Gastroesophageal sphincter (tissue), 4 donors: ENCODE measurements around the gene SMAD9. TPM values are rescaled to one million over a fixed set of nuclear protein-coding genes. Genes with fewer than 3 reads are reported as not detected.

Experiments
- ATAC-seq: fragments of 150-250 bp; one replicate; pipeline ENCODE4 v1.9.1; 2016; ENCODE audit warnings: mild to moderate bottlenecking, moderate library complexity
- H3K27ac ChIP-seq, 4 donors: fragments of 200-600 bp; sonication (generic) in 3 of 4; 1 replicate in 3 of 4; 2 replicates in 1 of 4; pipeline ENCODE4 v1.5.1; 2016 to 2019
- H3K27me3 ChIP-seq: fragments of 200-600 bp; sonication (generic); one replicate; pipeline ENCODE4 v1.5.1; 2019
- H3K36me3 ChIP-seq, 2 donors: fragments of 200-600 bp; sonication (generic); one replicate each; pipeline ENCODE4 v1.5.1; 2019; ENCODE audit warnings: control low read depth in 1 of 2
- H3K4me1 ChIP-seq, 3 donors: fragments of 200-600 bp; sonication (generic); 1 replicate in 2 of 3; 2 replicates in 1 of 3; pipeline ENCODE4 v1.5.1; 2016 to 2019; ENCODE audit warnings: control low read depth in 2 of 3
- H3K4me3 ChIP-seq, 2 donors: fragments of 200-600 bp; sonication (generic); one replicate each; pipeline ENCODE4 v1.5.1; 2019; ENCODE audit warnings: mild to moderate bottlenecking in 1 of 2, moderate library complexity in 1 of 2
- H3K9me3 ChIP-seq, 3 donors: fragments of 200-600 bp; sonication (generic); one replicate each; pipeline ENCODE4 v1.5.1; 2017 to 2019; ENCODE audit warnings: control low read depth in 2 of 3
- EP300 ChIP-seq: sonication (generic); formaldehyde crosslinking; IDR thresholded peaks from one replicate; pipeline ENCODE4 v1.6.1; 2017; ENCODE audit warnings: antibody characterized with exemption, mild to moderate bottlenecking
- POLR2A ChIP-seq, 2 donors: fragments of 450-650 bp; IDR thresholded peaks; one replicate each; pipeline ENCODE4 v1.6.1; 2017; ENCODE audit warnings: antibody characterized with exemption in 2 of 2, mild to moderate bottlenecking in 2 of 2, moderate library complexity in 1 of 2
- POLR2AphosphoS5 ChIP-seq: sonication (generic); formaldehyde crosslinking; IDR thresholded peaks from one replicate; pipeline ENCODE4 v1.6.1; 2017; ENCODE audit warnings: antibody characterized with exemption
- WGBS, 2 donors: methylation state at CpG; one replicate each; pipeline ENCODE4 v1.1.5; 2018; ENCODE audit warnings: low coverage in 1 of 2; 5-methylcytosine and 5-hydroxymethylcytosine counted together
- total RNA-seq, 4 donors: library from RNA; depleted of rRNA; stranded (reverse); fragments of >200 nt; gene quantifications; one replicate each; pipeline ENCODE4 v1.1.0, GENCODE V29; 2016
- TF ChIP-seq, protein P1 (sequence below), 4 experiments: fragments of 200-600 bp in 2 of 4; fragments of 450-650 bp in 2 of 4; sonication (generic) in 1 of 4; IDR thresholded peaks; one replicate each; pipeline ENCODE4 v1.5.1; 2017 to 2019; ENCODE audit warnings: antibody characterized with exemption in 4 of 4, mild to moderate bottlenecking in 2 of 4, moderate library complexity in 2 of 4

The SMAD9 gene
- total RNA-seq, 4 donors from 2014 or later, result 47.3 to 93.7 (median 59.7) TPM

DNA sequence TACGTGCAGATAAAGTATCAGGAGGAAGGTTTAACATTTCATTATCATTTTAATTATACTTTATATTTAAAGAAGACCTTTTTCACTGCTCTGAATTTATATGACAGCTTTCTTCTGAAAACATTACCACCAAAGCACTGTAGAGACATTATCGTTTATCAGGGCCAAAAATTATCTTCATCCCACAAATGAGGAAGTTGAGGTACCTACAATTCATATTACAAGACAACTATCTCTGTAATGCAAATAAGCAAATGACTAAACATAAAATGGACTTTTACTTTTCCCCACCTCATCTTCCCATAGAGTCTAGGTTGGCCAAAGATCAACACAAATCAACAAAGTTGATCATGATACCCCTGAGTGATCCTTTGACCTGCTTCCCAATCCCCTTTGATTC, 30.9 kb upstream of the SMAD9 start:
- no peak overlapping the region for H3K4me3 ChIP-seq
- ATAC-seq, result no peak
- TF ChIP-seq POLR2AphosphoS5 (no peak), EP300 (no peak), POLR2A (IDR thresholded peaks at IDR 0.05) (no peak)
- TF ChIP-seq, protein P1, sequence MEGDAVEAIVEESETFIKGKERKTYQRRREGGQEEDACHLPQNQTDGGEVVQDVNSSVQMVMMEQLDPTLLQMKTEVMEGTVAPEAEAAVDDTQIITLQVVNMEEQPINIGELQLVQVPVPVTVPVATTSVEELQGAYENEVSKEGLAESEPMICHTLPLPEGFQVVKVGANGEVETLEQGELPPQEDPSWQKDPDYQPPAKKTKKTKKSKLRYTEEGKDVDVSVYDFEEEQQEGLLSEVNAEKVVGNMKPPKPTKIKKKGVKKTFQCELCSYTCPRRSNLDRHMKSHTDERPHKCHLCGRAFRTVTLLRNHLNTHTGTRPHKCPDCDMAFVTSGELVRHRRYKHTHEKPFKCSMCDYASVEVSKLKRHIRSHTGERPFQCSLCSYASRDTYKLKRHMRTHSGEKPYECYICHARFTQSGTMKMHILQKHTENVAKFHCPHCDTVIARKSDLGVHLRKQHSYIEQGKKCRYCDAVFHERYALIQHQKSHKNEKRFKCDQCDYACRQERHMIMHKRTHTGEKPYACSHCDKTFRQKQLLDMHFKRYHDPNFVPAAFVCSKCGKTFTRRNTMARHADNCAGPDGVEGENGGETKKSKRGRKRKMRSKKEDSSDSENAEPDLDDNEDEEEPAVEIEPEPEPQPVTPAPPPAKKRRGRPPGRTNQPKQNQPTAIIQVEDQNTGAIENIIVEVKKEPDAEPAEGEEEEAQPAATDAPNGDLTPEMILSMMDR (IDR thresholded peaks at IDR 0.05), result no peak
- 79 to 89% methylated on average over 1 to 2 of the region's 2 CpGs for WGBS, 2 donors
- peaks cover 0 to 60% of the 10 kb centered on the region in 2 donors for H3K36me3 ChIP-seq
- H3K9me3 ChIP-seq, result no peaks in the 10 kb centered on the region
- H3K27ac ChIP-seq, result no peak overlapping the region
- no peaks in the 10 kb centered on the region for H3K27me3 ChIP-seq
- no peaks in the 10 kb centered on the region for H3K4me1 ChIP-seq

GRCh38 chr13:36950330-36950729, 30.3 kb upstream of the SMAD9 start:
- Histone ChIP-seq H3K27ac (no peak overlapping the region), H3K4me1 (no peaks in the 10 kb centered on the region), H3K9me3 (no peaks in the 10 kb centered on the region), H3K27me3 (no peaks in the 10 kb centered on the region), H3K36me3 (peaks cover 0 to 60% of the 10 kb centered on the region in 2 donors), H3K4me3 (no peak overlapping the region)
- 75 to 86% methylated on average over 1 to 4 of the region's 4 CpGs for WGBS, 2 donors
- TF ChIP-seq EP300 (no peak), POLR2AphosphoS5 (no peak), POLR2A (IDR thresholded peaks at IDR 0.05) (no peak)
- TF ChIP-seq, protein P1 (IDR thresholded peaks at IDR 0.05), result no peak
- ATAC-seq, result no peak

DNA sequence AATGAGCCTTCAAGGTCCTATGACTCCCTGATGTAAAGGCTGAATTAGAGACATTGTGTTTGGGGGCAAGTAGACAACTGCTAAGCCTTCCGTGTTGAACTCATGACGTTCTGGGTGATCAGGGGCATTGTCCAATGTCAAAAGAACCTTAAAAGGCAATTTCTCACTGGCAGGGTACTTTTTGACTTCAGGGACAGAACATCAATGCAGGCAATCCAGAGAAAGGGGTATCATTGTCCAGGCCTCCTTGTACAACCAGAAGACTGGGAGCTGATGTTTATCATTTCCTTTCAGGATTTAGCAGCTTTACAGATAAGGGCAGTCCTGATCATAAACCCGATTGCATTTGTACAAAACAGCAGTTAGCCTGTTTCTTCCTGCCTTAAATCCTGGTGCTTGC, 25.0 kb upstream of the SMAD9 start:
- H3K4me1 ChIP-seq, result no peaks in the 10 kb centered on the region
- ATAC-seq, result no peak
- no peak overlapping the region for H3K27ac ChIP-seq
- 47 to 85% methylated on average over 3 of the region's 3 CpGs for WGBS, 2 donors
- H3K27me3 ChIP-seq, result no peaks in the 10 kb centered on the region
- no peak overlapping the region for H3K4me3 ChIP-seq
- peaks cover 0 to 27% of the 10 kb centered on the region in 2 donors for H3K36me3 ChIP-seq
- TF ChIP-seq POLR2A (IDR thresholded peaks at IDR 0.05) (no peak), POLR2AphosphoS5 (no peak), EP300 (no peak)
- TF ChIP-seq, protein P1 (IDR thresholded peaks at IDR 0.05), result no peak
- H3K9me3 ChIP-seq, result no peaks in the 10 kb centered on the region

DNA sequence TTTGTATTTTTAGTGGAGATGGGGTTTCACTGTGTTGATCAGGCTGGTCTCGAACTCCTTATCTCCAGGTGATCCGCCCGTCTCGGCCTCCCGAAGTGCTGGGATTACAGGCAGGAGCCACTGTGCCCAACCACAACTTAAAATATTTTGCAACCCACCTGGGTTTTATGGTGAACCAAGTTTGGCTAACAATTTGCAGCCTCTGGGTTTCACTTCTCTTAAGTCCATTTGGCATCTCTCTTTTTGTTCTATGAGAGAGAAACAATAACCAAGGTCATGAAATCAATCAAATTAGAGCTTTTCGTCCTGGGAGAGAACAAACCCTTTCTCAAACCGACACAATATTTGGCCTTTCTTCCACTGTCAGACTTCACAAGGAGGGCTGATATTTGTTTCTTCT, 5.6 kb upstream of the SMAD9 start:
- H3K4me1 ChIP-seq, result peaks cover 0 to 9% (median 0%) of the 10 kb centered on the region in 3 donors
- ATAC-seq, result no peak
- no peak for TF ChIP-seq POLR2A (IDR thresholded peaks at IDR 0.05)
- no peak for TF ChIP-seq POLR2AphosphoS5
- no peak for TF ChIP-seq EP300
- TF ChIP-seq, protein P1 (IDR thresholded peaks at IDR 0.05), result no peak
- WGBS, 2 donors, result 81 to 100% methylated on average over 1 to 6 of the region's 7 CpGs
- no peak overlapping the region for H3K4me3 ChIP-seq
- no peaks in the 10 kb centered on the region for H3K36me3 ChIP-seq
- no peak overlapping the region for H3K27ac ChIP-seq
- H3K9me3 ChIP-seq, result no peaks in the 10 kb centered on the region
- no peaks in the 10 kb centered on the region for H3K27me3 ChIP-seq

- TF ChIP-seq, protein P1 (IDR thresholded peaks at IDR 0.05), result no peak
- no peak for TF ChIP-seq EP300
- TF ChIP-seq POLR2AphosphoS5, result no peak
- TF ChIP-seq POLR2A (IDR thresholded peaks at IDR 0.05), result no peak
- no peaks in the 10 kb centered on the region for H3K36me3 ChIP-seq
- H3K27ac ChIP-seq, result no peak overlapping the region
- H3K27me3 ChIP-seq, result no peaks in the 10 kb centered on the region
- peaks cover 0 to 13% (median 0%) of the 10 kb centered on the region in 3 donors for H3K4me1 ChIP-seq
- ATAC-seq, result no peak
- no peaks in the 10 kb centered on the region for H3K9me3 ChIP-seq
- no peak overlapping the region for H3K4me3 ChIP-seq
- WGBS, 2 donors, result 93% methylated on average over 3 of the region's 3 CpGs; no CpG with 5 or more reads in 1 of the 2 donors
Measured at GRCh38 chr13:36924001-36924400, 4.0 kb upstream of the SMAD9 start.
